H1 (cell line): ENCODE results near the gene SIK2. TPM values are rescaled to one million over a fixed set of nuclear protein-coding genes. Genes with fewer than 3 reads are reported as not detected.

Experiments used
- CTCF ChIA-PET: fragments of 300-600 bp; sonication (Branson Sonifier 250); formaldehyde crosslinking; loops from one replicate; lab custom pipeline; 2021; ENCODE audit not compliant: partially characterized antibody; lab: Charles Lee
- POLR2A ChIA-PET: fragments of 300-600 bp; sonication (Branson Sonifier 250); formaldehyde crosslinking; loops from one replicate; lab custom pipeline; 2021; ENCODE audit warnings: inconsistent platforms; ENCODE audit not compliant: partially characterized antibody; lab: Charles Lee
- DNase-seq, 2 experiments: peaks; one replicate each; pipeline versions ENCODE4 v3.0.0 to v3.0.0-alpha.2; 2010 to 2022; ENCODE audit warnings: low spot score in 2 of 2, low read depth in 1 of 2, mixed read lengths in 1 of 2
- FAIRE-seq: peaks from 2 replicates; lab custom pipeline; 2011; peaks lifted over from hg19 to GRCh38; lab: Jason Lieb, UNC
- H2AFZ ChIP-seq: 2 replicates; pipeline ENCODE4 v1.8.1; 2012; ENCODE audit warnings: low read length, inconsistent platforms
- H2AK5ac ChIP-seq: 2 replicates; pipeline ENCODE4 v1.6.1; 2013; ENCODE audit warnings: low read depth, low read length
- H2BK120ac ChIP-seq: replicated peaks from 2 replicates; pipeline ENCODE3; 2013; ENCODE audit warnings: low read depth, low read length, inconsistent platforms
- H2BK12ac ChIP-seq: 2 replicates; pipeline ENCODE4 v1.6.1; 2013; ENCODE audit warnings: low read depth, low read length
- H2BK15ac ChIP-seq: 2 replicates; pipeline ENCODE4 v1.6.1; 2013; ENCODE audit warnings: low read length
- H2BK20ac ChIP-seq: 2 replicates; pipeline ENCODE4 v1.6.1; 2013; ENCODE audit warnings: low read length
- H2BK5ac ChIP-seq: 2 replicates; pipeline ENCODE4 v1.6.1; 2013; ENCODE audit warnings: low read depth, low read length
- H3K14ac ChIP-seq: 2 replicates; pipeline ENCODE4 v1.6.1; 2013; ENCODE audit warnings: inconsistent platforms; ENCODE audit not compliant: insufficient read length
- H3K18ac ChIP-seq: 2 replicates; pipeline ENCODE4 v1.6.1; 2013; ENCODE audit warnings: low read length; ENCODE audit errors: extremely low read depth
- H3K23ac ChIP-seq: 2 replicates; pipeline ENCODE4 v1.6.1; 2013; ENCODE audit warnings: inconsistent platforms; ENCODE audit not compliant: insufficient read length
- H3K23me2 ChIP-seq: 2 replicates; pipeline ENCODE4 v1.6.1; 2013; ENCODE audit warnings: low read depth, low read length
- H3K27ac ChIP-seq: 2 replicates; pipeline ENCODE4 v1.6.1; 2011; ENCODE audit warnings: low read depth, low read length, inconsistent platforms
- H3K27me3 ChIP-seq, 4 experiments: replicated peaks in 1 of 4; 1 replicate in 1 of 4; 2 replicates in 3 of 4; pipeline versions ENCODE4 v1.6.1 to v1.8.1; 2011 to 2013; ENCODE audit warnings: low read length in 3 of 4, mild to moderate bottlenecking in 3 of 4, inconsistent platforms in 2 of 4, mixed read lengths in 2 of 4, moderate library complexity in 1 of 4; ENCODE audit not compliant: control insufficient read depth in 3 of 4, insufficient read depth in 3 of 4; ENCODE audit errors: extremely low read depth in 1 of 4
- H3K36me3 ChIP-seq, 4 experiments: 2 replicates each; pipeline versions ENCODE4 v1.6.1 to v1.8.1; 2011 to 2013; ENCODE audit warnings: mild to moderate bottlenecking in 4 of 4, low read length in 3 of 4, moderate library complexity in 2 of 4, control low read depth in 1 of 4, inconsistent platforms in 1 of 4; ENCODE audit not compliant: insufficient read depth in 4 of 4, control insufficient read depth in 2 of 4
- H3K4ac ChIP-seq: replicated peaks from 2 replicates; pipeline ENCODE3; 2013; ENCODE audit warnings: low read length, low read depth, mixed read lengths, inconsistent platforms; ENCODE audit not compliant: insufficient read length
- H3K4me1 ChIP-seq, 4 experiments: replicated peaks in 1 of 4; 1 replicate in 1 of 4; 2 replicates in 3 of 4; pipeline versions ENCODE4 v1.6.1 to v1.8.1; 2011 to 2013; ENCODE audit warnings: low read length in 3 of 4, inconsistent platforms in 2 of 4, mixed read lengths in 1 of 4; ENCODE audit not compliant: insufficient read depth in 4 of 4, control insufficient read depth in 3 of 4
- H3K4me2 ChIP-seq, 2 experiments: 2 replicates each; pipeline versions ENCODE4 v1.6.1 to v1.8.1; 2011 to 2013; ENCODE audit warnings: low read depth in 2 of 2, low read length in 2 of 2, control low read depth in 1 of 2, inconsistent platforms in 1 of 2, mild to moderate bottlenecking in 1 of 2; ENCODE audit not compliant: insufficient read depth in 1 of 2
- H3K4me3 ChIP-seq, 4 experiments: fragments of 200-600, 300-600 bp in 1 of 4; sonication (generic), shearing (Covaris generic), sonication (Bioruptor Twin) in 1 of 4; 2 replicates each; pipeline versions ENCODE4 v1.5.1 to v1.8.1; 2011 to 2016; ENCODE audit warnings: low read length in 4 of 4, low read depth in 3 of 4, control low read depth in 2 of 4, inconsistent platforms in 2 of 4, mild to moderate bottlenecking in 2 of 4, mixed read lengths in 1 of 4, moderate library complexity in 1 of 4; ENCODE audit not compliant: insufficient read depth in 2 of 4; ENCODE audit errors: extremely low read depth in 1 of 4
- H3K56ac ChIP-seq: replicated peaks from 2 replicates; pipeline ENCODE3; 2013; ENCODE audit warnings: low read depth, mild to moderate bottlenecking, mixed read lengths, low read length, inconsistent platforms; ENCODE audit not compliant: insufficient read length
- H3K79me1 ChIP-seq: 2 replicates; pipeline ENCODE4 v1.6.1; 2013; ENCODE audit warnings: low read depth, low read length, control low read depth
- H3K79me2 ChIP-seq, 2 experiments: 2 replicates each; pipeline versions ENCODE4 v1.6.1 to v1.8.1; 2012 to 2013; ENCODE audit warnings: low read length in 2 of 2, mild to moderate bottlenecking in 2 of 2, inconsistent platforms in 1 of 2; ENCODE audit not compliant: insufficient read depth in 2 of 2, control insufficient read depth in 1 of 2
- H3K9ac ChIP-seq, 4 experiments: replicated peaks in 1 of 4; 1 replicate in 1 of 4; 2 replicates in 3 of 4; pipeline versions ENCODE4 v1.6.1 to v1.8.1; 2011 to 2013; ENCODE audit warnings: low read depth in 3 of 4, low read length in 3 of 4, control low read depth in 2 of 4, mild to moderate bottlenecking in 2 of 4, moderate library complexity in 2 of 4, inconsistent platforms in 1 of 4; ENCODE audit errors: extremely low read depth in 1 of 4
- H3K9me3 ChIP-seq, 2 experiments: 2 replicates each; pipeline versions ENCODE4 v1.6.1 to v1.8.1; 2012 to 2013; ENCODE audit warnings: mild to moderate bottlenecking in 2 of 2, moderate library complexity in 2 of 2, control low read depth in 1 of 2, inconsistent platforms in 1 of 2, low read depth in 1 of 2, low read length in 1 of 2, mixed read lengths in 1 of 2; ENCODE audit not compliant: insufficient read depth in 2 of 2
- H4K20me1 ChIP-seq, 2 experiments: replicated peaks in 1 of 2; 2 replicates each; pipeline versions ENCODE3 to v1.8.1; 2011 to 2013; ENCODE audit warnings: inconsistent platforms in 2 of 2, low read length in 2 of 2, mild to moderate bottlenecking in 1 of 2; ENCODE audit not compliant: insufficient read depth in 2 of 2, control insufficient read depth in 1 of 2
- H4K5ac ChIP-seq: 2 replicates; pipeline ENCODE4 v1.6.1; 2013; ENCODE audit warnings: low read length, low read depth, mixed read lengths, inconsistent platforms; ENCODE audit not compliant: insufficient read length
- H4K8ac ChIP-seq: 2 replicates; pipeline ENCODE4 v1.8.0; 2013; ENCODE audit warnings: mild to moderate bottlenecking, moderate library complexity, low read length, inconsistent platforms; ENCODE audit not compliant: insufficient read depth; ENCODE audit errors: extremely low read depth
- H4K91ac ChIP-seq: replicated peaks from 2 replicates; pipeline ENCODE3; 2013; ENCODE audit warnings: low read length, mixed read lengths, inconsistent platforms; ENCODE audit not compliant: insufficient read length
- CBX5 ChIP-seq: fragments of 300-800, 300-1000 bp; sonication (generic); IDR thresholded peaks from 2 replicates; pipeline ENCODE4 v1.7.1; 2016; ENCODE audit warnings: antibody characterized with exemption, low read length, low read depth
- CHD1 ChIP-seq: IDR thresholded peaks from 2 replicates; pipeline ENCODE4 v1.6.1; 2012; ENCODE audit warnings: low read depth, low read length, improper control_type of control experiment
- CTBP2 ChIP-seq: IDR thresholded peaks from 2 replicates; pipeline ENCODE4 v1.7.0; 2011; ENCODE audit warnings: borderline replicate concordance, mild to moderate bottlenecking, moderate library complexity, mixed read lengths, low read length; ENCODE audit not compliant: insufficient read depth, insufficient read length
- FOSL1 ChIP-seq: IDR thresholded peaks from 2 replicates; pipeline ENCODE4 v1.6.1; 2011; ENCODE audit warnings: mild to moderate bottlenecking, low read depth, low read length, moderate library complexity; ENCODE audit not compliant: insufficient read depth
- POLR2AphosphoS5 ChIP-seq: IDR thresholded peaks from 2 replicates; pipeline ENCODE4 v1.6.1; 2011; ENCODE audit warnings: low read depth, low read length
- SRF ChIP-seq: IDR thresholded peaks from 2 replicates; pipeline ENCODE4 v1.6.1; 2011; ENCODE audit warnings: mild to moderate bottlenecking, low read depth, low read length, moderate library complexity
- TAF7 ChIP-seq: optimal IDR thresholded peaks from 2 replicates; pipeline ENCODE3; 2011; ENCODE audit warnings: low read depth, mild to moderate bottlenecking, inconsistent platforms, low read length, moderate library complexity, borderline replicate concordance
- WGBS, 2 experiments: shearing (Covaris generic) in 1 of 2; methylation state at CpG; one replicate each; pipeline versions ENCODE4 v1.1.6 to v1.1.7; 2013 to 2015; ENCODE audit warnings: low lambda C conversion rate in 2 of 2, mixed read lengths in 2 of 2, inconsistent platforms in 1 of 2, low coverage in 1 of 2, missing lambda C conversion rate in 1 of 2; ENCODE audit not compliant: insufficient replicate concordance in 2 of 2, insufficient coverage in 1 of 2, insufficient read length in 1 of 2; ENCODE audit errors: extremely low coverage in 1 of 2, missing lambda C conversion rate in 1 of 2; 5-methylcytosine and 5-hydroxymethylcytosine counted together
- polyA plus RNA-seq, 7 experiments: library from polyadenylated mRNA; depleted of rRNA in 3 of 7; stranded (reverse) in 5 of 7; unstranded in 2 of 7; fragments of >200 nt in 5 of 7; fragments of 200-250 nt in 2 of 7; gene quantifications; 1 replicate in 5 of 7; 2 replicates in 1 of 7; 4 replicates in 1 of 7; pipeline versions ENCODE4 v1.2.1 to v1.2.3, GENCODE V29; 2011 to 2013; ENCODE audit warnings: missing spikeins in 2 of 7, mixed read lengths in 2 of 7
- total RNA-seq: library from RNA; stranded (reverse); fragmentation: NEBNext Ultra II Directional; extraction: Animal tissue kit (Norgen Biotek cat#: 25700); gene quantifications from 2 replicates; pipeline ENCODE4 v1.2.1, GENCODE V29; 2021
- TF ChIP-seq, protein P1 (sequence below): IDR thresholded peaks from 2 replicates; pipeline ENCODE4 v1.6.1; 2012; ENCODE audit warnings: inconsistent platforms
- TF ChIP-seq, protein P2 (sequence below): IDR thresholded peaks from 2 replicates; pipeline ENCODE4 v1.6.1; 2011; ENCODE audit warnings: low read length, improper control_type of control experiment

SIK2 gene
- total and polyA plus RNA-seq, 2 of the 8 experiments (the other 6 are each of a cell fraction or from before 2014, with no cell fraction given), result 8.8 to 11.2 TPM

DNA sequence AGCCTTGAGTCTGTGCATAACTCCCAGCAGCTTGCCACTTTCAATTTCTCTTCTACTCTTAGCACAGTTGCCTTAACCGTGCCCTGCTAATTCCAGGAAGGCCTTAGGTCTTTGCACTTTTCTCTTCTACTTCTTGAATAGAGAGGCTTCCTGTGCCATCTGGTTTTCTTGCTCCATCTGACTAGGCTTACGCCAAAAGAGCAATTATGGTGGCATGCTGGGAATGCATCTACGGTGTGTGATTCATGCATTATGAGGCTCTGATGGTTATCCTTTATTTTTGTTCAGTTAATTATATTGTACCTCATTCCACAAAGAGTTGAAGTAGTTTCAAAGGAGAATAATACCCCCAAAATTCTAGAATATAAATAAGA lies 29.4 kb downstream of the SIK2 start:
- Histone ChIP-seq H3K18ac (no peak overlapping the region), H3K23me2 (no peaks in the 10 kb centered on the region), H3K4me3 (no peak overlapping the region), H4K8ac (no peak overlapping the region), H2BK120ac (no peak overlapping the region), H2AFZ (no peak overlapping the region), H3K4ac (no peak overlapping the region), H3K9ac (no peak overlapping the region), H2BK12ac (no peak overlapping the region), H2BK20ac (no peak overlapping the region), H3K27ac (no peak overlapping the region), H3K4me1 (peaks cover 0 to 2% (median 0%) of the 10 kb centered on the region in 4 experiments; a peak in 1 of 7 replicates), H2AK5ac (no peak overlapping the region), H3K79me1 (no peaks in the 10 kb centered on the region), H3K36me3 (no peaks in the 10 kb centered on the region; a peak in 1 of 8 replicates), H3K56ac (no peak overlapping the region), H4K5ac (no peak overlapping the region), H3K9me3 (no peaks in the 10 kb centered on the region), H2BK5ac (no peak overlapping the region), H4K20me1 (peaks cover 0 to 1% of the 10 kb centered on the region in 2 experiments), H3K23ac (no peak overlapping the region), H3K4me2 (no peak overlapping the region), H3K27me3 (no peaks in the 10 kb centered on the region), H3K79me2 (no peaks in the 10 kb centered on the region), H2BK15ac (no peak overlapping the region), H3K14ac (no peak overlapping the region), H4K91ac (no peak overlapping the region)
- ChIA-PET POLR2A (no interaction called here), CTCF (interaction anchor here (1.7 kb wide), 1 partner anchor 27 kb away, joined by 3 read pairs; no protein-coding TSS in a partner anchor)
- TF ChIP-seq SRF, result no peak
- no peak for TF ChIP-seq TAF7
- no peak for TF ChIP-seq POLR2AphosphoS5
- no peak for TF ChIP-seq CHD1
- no peak for TF ChIP-seq CBX5
- no peak for TF ChIP-seq CTBP2
- TF ChIP-seq, protein P1, sequence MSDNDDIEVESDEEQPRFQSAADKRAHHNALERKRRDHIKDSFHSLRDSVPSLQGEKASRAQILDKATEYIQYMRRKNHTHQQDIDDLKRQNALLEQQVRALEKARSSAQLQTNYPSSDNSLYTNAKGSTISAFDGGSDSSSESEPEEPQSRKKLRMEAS, result no peak
- TF ChIP-seq, protein P2, sequence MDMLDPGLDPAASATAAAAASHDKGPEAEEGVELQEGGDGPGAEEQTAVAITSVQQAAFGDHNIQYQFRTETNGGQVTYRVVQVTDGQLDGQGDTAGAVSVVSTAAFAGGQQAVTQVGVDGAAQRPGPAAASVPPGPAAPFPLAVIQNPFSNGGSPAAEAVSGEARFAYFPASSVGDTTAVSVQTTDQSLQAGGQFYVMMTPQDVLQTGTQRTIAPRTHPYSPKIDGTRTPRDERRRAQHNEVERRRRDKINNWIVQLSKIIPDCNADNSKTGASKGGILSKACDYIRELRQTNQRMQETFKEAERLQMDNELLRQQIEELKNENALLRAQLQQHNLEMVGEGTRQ, result no peak
- TF ChIP-seq FOSL1, result no peak
- DNase-seq (no peak), FAIRE-seq (no peak)
- WGBS, 2 experiments, result 93% methylated on average over 3 of the region's 3 CpGs; no CpG with 5 or more reads in 1 of the 2 experiments
